8988T (cell line): ENCODE data around the gene GPR68.
"Not testable (repeated sequence)": the region's sequence is repeated elsewhere in the genome, so short reads cannot be mapped to it uniquely, and the experiment has no call there.

Experiments
- DNase-seq: peaks from one replicate; pipeline ENCODE4 v3.0.0; 2011

GPR68 gene

DNA sequence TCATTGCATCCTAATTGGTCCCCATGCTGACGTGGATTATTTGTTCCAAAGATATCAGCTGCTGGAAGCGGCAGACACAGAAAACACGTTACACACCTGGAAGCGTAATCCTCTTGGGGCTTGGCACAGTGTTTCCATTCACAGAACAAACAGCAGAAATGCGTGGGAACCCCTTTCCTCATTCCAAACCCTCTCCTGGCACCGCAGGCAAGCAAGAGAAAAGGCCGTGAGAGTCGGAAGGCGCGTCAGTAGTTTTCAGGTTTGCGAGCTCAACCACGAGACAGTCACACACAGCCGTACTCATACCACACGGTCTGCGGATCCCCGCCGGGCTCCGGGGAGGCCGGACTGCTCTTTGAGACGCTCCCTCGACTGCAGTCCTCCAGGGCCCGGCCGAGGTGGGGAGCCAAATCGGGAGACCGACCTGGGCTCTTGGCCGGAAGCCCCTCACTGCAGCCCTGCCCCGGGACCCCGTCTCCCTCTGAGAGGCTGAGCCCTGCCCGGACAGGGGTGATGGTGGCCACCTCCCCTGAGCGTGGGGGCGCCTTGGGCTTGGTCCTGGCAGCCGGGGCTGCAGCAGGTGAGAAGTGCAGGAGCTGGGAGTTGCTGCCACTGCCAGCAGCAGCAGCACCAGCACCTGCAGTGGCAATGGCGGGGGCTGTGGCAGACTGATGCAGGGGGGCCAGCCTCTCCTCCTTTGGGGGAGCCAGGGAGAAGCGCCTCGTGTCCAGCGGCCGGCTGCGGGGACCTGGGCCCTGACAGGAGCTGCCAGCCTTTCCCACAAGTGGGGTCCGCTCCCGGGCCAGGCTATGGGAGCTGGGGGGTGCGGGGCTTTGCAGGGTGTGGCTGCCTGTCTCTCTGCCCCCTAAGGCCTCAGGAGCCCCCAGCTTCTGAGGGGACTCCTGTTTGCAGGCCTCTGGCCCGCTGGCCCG is 28.1 kb upstream of the GPR68 start:
- no peak for DNase-seq

DNA sequence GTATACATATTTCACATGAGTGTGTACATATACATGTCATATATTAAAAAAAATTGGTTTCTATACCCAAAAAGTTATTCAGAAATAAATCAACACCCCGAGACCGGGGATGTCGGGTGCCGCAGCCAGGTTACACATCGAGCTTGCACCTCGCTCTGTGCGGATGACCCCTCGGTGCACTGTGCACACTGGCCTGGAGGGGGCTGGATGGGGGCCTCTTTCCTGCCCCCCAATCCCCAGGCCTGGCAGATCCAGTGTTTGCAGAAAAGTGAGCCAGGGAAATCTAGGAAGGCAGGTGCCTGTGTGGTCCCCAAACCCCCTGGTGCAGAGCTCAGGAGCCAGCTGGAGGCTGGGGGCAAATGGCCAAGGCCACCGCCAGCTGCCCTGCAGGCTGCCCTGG is 27.1 kb upstream of the GPR68 start:
- no peak for DNase-seq

DNA sequence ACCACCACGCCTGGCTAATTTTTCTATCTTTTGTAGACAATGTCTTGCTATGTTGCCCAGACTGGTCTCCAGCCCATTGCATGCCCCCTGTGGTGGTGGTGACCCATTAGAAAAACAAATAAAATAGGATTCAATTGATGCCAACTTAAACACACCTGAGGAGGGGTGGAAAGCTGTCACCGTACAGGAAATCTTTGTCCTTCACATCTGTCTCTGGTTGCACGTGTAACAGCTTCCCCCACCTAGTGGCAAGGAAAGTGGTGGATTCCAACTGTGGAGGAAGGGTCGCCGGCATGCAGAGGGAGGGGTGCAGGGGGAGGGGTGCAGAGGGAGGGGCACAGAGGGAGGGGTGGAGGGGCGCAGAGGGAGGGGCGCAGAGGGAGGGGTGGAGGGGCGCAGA is 26.1 kb upstream of the GPR68 start:
- DNase-seq, result no peak

DNA sequence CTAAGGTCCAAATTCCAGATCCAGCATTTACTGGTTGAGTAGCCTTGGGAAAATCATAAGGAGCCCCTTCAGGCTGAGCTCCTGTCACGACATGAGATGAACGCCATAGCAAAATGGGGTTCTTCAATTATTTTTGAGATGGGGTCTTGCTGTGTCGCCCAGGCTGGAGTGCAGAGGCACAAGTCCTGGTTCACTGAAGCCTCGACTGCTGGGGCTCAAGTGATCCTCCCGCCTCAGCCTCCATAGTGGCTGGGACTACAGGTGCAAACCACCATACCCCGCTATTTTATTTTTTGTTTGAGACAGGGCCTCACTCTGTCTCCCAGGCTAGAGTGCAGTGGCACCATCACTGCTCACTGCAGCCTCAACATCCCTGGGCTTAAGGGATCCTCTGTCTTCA is 25.7 kb upstream of the GPR68 start:
- no peak for DNase-seq

DNA sequence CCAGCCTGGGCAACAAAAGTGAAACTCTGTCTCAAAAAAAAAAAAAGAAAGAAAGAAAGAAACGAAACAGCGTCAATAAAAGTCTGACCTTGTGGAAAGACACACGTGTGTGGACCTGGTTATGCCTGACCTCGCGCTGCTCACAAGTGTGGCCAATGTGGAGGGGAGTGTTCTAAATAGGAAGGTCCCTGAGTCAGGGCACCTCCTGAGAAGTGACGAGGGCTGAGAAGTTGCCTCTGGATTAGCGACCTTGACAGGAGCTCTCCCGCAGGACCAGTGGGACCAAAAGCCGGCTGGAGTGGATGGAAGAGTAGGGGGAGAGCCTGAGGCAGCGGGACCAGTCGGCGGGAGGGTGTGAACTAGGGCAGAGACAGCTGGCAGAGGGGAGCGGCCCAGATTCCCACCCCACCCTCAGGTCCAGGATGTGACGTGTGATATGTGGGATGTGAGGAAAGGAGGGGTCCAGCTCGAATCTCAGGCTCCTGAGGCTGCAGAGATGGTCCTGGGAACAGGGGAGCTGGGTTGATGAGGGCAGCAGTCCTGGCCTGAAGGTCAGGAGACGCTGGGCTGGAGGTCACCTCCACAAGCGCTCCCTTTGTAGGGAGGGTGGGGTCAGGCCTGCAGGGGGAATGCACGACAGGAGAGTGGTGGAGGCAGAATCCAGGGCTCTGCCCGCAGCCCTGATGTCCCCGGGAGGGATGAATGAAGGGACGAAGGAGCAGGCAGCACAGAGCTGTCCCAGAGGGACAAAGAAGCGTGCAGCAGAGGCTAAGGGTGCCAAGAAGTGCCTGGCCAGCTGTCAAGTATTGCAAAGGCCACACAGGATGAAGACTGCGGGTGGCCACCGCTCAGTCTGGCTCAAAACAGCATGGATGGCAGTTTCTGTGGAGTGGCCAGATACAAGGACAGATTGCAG is 24.8 kb upstream of the GPR68 start:
- DNase-seq, result no peak

DNA sequence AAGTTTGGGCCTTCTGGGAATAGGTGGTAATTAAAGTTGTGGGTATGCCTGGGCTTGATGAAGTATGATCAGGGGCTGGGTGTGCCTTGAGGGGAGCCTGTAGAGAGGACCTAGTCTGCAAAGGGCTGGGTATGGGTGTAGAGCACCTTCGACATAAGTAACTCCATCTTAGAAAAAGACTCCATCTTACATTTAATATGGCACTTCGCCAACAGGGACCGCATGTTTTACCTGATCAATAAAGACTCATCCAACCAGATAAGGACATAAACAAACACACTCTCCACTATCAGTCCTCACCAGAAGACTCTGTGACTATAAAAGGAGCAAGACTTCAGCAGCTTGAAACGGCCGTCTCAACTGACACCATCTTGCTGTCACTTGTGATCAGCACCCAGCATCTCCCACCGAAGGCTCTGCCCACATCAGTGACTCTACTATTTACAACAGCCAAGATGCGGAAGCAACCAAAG is 23.5 kb upstream of the GPR68 start:
- DNase-seq, result no peak

DNA sequence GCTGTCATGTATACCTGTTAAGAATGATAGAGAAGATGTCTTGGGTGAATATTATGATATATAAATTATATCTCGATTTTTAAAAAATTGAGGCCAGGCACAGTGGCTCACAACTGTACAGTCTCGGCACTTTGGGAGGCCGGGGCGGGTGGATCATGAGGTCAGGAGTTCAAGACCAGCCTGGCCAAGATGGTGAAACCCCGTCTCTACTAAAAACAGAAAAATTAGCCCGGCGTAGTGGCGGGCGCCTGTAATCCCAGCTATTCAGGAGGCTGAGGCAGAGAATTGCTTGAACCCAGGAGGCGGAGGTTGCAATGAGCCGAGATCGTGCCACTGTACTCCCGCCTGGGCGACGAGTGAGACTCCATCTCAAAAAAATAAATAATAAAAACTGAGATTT is 21.8 kb upstream of the GPR68 start:
- DNase-seq, result not testable (repeated sequence)

DNA sequence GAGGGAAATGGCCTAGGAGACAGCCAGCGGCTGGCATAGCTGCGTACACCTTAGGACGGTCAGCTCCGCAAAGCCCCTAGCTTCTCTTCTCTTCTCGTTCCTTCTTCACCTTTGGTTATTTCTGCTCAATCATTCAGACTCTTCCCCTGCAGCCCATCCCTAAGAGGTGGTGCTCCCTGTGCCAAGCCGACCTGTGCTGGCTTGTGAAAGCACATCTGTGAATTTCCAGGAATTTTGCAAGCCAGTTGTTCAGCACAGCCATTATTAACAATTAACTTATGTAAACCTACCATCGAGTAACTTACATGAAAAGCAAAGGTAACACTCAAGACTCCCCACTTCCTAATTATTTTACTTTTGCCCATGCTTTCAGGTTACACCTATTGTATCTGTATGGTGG is 20.9 kb upstream of the GPR68 start:
- DNase-seq, result no peak

DNA sequence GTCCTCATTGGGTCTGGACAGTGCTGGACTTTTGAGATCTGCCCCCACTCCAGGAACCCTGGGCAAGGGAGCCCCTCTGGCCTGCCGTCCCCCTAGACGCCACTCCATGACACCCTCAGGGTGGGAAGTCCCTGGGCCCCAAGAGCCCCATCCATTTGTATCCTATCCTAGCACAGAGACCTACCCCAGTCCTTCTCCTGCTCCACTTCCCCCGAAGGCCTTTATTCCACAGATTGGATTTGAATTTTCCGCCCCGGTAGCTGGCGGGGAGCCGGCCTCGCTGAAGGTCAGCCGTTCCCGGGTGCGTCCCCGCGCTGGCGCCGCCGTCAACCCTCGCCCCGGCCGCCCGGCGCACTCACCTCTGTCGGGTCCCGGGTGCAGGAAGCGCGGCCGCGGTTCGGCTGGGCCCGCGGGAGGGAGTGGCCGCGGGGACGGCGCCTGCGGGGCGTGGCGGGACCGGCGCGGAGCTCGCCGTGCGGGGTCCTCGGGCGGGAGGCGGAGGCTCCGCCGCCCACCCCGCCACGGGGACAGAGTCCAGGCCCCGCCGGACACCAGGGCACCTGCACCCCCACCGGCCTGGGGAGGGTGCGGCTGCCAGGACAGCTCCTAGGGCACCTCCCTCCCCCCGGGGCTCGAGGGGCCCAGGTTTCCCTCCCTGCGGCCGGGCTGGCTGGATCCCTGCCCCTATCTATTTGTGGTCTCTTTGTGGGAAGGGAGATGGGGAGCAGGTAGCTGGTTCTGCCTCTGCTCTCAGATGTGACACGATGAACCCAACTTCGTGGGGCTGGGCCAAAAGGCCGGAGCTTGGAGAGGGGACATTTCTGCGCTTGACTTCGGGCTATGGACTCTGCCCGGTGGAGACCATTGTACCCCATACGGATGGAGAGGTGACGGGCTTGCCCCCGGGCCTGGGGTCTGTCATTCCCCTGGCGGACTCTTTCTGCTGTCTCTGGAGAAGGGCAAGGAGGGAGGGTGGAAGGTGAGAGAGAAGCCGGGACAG is 19.9 kb upstream of the GPR68 start:
- DNase-seq, result no peak

DNA sequence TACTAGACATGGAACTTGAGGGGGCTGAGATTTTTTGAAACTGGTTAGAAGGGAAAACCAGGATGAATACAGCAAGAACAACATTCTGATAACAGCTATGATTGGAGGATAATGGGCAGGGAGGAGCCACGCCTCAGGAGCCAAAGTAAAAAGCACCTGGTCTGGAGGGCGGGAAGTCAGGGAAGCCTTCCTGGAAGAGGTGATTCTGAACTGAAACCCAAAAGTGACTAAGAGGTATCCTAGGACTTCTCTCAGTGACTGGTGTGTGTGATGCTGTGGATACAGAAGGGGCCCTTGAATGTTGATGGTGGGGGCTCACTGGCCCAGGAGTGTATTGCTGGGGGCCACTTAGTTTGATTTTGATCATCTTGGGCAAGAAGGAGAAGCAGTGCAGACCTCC is 18.8 kb upstream of the GPR68 start:
- no peak for DNase-seq

DNA sequence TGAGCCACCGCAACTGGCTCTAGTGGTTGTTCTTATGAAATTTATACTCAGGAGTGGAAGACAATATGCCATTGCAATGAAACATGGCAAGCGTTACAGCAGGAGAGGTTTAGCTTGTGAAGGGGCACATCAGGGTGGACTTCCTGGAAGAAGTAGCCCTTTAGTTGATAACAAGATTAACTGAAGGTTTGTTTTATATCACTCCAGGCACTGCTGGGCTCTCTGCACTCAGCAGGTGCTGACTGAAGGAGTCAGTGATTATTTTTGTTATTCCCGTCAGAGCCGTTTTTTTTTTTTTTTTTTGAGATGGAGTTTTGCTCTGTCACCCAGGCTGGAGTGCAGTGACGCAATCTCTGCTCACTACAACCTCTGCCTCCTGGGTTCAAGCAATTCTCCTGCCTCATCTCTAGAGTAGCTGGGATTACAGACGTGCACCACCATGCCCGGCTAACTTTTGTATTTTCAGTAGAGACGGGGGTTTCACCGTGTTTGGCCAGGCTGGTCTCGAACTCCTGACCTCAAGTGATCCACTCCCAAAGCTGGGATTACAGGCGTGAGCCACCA is 17.6 kb upstream of the GPR68 start:
- DNase-seq, result no peak

DNA sequence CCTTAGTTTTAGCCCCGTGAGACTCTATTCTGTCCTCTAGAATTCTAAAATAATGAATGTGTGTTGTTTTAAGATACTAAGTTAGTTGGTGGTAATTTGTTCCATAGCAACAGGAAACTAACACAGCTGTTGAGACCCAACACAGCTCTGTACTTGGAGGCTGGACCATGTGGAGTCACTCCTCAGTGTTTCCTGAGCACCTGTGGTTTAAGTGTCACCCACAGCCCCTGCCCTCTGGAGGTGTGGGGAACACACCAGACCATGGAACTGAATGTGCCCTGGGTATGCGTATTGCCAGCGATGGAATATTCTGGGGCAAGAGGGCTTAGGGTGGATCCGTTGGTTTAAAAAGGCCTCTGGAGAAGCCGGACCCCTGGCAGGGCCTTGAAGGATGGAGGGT is 16.6 kb upstream of the GPR68 start:
- no peak for DNase-seq

DNA sequence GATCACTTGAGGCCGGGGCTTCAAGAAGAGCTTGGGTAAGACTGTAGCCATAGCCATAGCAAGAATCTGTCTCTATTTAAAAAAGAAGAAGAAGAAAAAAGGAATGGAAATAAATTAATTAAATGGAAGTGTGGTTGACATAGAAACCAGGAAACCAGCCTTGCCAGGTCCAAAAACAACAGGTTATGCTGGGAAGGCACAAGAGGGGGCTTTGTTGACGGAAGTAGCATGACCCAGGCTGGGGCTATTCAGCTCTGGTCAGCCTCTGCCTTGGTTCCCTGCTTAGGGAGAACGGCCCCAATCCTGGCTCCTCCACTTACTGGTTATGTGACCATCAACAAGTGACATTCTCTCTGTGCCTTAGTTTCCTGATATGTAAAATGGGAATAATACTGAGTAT is 14.4 kb upstream of the GPR68 start:
- no peak for DNase-seq

DNA sequence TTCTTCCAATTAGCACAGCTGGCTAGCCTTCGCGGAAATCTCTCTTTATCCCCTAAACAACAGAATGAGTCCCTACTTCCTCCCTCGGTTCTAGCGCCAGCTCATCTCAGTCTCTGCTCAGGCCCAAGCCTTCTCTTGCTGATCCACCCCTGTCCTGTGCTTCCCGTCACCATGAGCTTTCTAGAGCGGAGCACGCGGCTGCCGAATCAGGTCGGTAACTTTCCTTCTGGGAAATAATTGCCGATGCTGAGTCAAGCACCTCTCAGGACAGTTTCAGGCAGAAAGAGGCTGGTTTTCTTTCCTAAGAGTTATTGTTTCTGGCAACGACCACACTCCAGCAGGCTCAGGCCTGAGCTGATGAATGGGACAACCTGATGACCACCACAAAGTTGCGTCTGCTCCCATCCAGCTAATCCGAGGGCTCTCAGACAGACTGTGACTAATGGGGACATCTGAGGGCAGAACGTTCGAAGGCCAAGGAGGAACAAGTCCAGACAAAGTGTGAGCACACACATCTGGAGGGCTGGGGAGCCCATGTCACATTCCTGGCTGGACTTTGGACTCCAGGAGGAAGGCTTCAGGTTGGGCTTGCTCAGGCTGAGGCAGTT is 13.6 kb upstream of the GPR68 start:
- no peak for DNase-seq

DNA sequence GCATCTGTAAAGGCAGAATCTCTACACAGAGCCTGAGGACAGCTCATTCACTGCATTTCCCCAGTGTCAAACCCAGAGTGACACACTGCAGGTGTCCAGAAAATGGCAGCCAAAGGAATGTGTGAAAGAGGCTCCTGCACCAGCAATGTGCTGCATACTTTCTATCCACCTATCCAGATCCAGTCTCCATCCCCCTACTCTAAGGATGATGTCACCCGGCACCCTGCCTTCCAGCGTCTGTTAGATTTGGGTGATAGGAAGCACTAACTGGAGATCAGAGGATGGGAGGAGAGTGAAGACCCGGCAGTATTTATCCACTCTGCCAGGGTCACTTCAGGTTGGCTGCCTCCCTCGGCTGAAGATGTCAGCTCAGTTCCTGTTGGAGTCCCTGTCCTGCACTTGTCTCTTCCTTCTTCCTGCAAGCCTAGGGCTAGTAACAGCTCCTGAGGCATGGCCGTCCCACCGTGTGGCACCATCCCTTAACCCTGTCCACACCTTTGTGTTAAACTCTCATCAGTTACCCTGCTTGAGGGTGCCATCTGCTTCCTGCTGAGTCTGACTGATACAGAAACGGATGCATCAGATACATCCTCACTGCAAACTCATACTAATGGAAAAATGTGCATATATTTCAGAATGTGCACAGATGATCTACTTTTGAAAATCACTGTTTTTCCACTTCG is 13.0 kb upstream of the GPR68 start:
- DNase-seq, result no peak

DNA sequence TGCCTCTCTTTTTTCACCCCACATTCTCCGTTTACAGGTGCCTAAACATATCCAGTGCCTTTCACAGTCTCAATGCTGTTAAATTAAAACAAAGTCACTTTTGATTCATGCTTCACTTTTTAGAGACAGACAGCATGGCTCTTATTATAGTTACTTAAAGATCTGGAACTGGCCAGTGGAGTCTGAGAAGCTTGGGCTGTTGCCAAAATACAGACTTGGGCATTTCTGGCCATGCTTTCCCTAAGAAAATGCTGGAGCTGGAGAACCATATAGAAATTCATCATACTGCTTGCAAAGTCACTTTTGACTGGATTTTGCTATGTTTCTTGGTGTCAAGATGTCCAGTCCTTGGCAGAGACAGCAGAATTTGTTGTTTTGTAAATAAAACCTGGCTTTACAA is 12.2 kb upstream of the GPR68 start:
- DNase-seq, result no peak

DNA sequence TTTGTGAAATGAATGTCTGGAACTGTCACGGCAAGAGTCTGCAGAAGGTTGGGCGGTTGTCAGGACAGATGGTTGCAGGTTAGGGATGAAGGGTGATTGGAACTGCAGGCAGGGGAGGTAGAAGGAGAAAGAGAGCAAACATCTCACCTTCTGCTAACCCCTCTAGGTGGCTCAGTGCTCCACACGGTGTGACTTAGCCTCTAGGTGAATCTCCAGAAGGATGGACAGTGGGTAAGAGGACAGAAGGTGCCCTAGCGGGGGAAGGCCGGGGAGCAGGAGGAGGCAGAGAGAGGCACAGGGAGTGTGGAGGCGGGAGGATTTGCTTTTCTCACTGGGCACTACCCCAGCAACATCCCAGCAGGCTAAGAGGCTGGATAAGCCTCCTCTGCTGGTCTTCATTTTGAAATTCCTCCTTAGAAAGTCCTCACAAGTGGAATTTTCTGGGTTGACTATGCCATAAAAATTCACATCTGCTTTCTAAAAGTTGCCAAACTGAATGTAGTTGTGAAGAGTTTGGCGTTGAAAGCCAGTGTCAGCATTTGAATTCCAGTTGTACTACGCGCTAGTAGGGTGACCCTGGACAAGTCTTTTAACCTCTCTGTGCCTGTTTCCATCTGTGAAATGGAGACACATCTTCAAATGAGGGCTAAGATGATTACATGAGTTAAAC is 10.7 kb upstream of the GPR68 start:
- DNase-seq, result no peak

DNA sequence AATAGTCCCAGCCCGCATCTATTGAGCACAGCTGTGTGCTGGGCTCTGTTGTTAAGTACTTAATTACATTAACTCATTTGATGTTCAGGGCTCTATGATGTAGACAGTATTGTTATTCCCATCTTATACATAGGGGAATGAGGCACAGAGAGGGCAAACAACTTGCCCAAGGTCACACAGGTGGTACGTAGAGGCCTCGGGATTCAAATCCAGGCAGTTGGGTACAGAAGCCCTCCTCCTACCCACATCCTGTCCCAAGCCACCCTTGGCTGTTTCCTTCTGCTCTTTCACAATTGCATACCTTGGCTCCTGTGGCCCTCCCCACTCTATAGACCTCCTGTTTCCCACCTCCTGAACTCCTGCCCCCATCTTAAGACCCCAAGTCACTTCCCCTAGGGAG is 10.0 kb upstream of the GPR68 start:
- no peak for DNase-seq

DNA sequence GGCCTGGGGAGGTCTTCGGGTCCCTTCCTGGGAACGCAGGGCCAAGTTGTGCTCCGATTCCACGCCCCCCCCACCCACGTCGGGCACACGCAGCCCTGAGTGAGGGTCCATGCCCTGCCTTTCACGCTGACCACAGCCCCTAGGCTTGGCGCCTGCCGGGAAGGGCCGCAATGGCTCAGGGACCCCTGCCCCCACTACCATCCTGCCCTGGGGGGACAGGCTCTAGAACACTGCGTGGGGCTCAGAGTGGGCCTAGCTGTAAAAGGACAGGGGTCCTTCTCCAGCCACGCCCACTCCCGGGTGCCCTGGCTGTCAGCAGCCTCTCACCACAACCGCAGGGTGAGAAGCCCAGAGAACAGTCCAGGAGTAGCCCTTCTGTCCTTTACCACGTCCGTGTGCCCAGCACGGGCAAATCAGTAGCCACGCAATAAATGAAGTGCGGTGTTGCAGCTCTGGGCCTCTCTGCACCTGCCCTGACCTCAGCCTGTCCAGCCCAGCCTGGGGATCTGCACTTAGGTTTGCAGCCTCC is 9.4 kb upstream of the GPR68 start:
- no peak for DNase-seq
